Hepatocyte (in vitro differentiated cells): ENCODE results near the gene FOXO3.

Source experiments
- CTCF ChIP-seq: fragments of 200-600 bp; sonication (generic); IDR thresholded peaks from 2 replicates; pipeline ENCODE4 v1.5.1; 2016; ENCODE audit warnings: antibody characterized with exemption, mild to moderate bottlenecking; ENCODE audit not compliant: poor library complexity
- EZH2 ChIP-seq: fragments of 200-600 bp; sonication (generic); IDR thresholded peaks from 2 replicates; pipeline ENCODE4 v1.6.1; 2016; ENCODE audit warnings: antibody characterized with exemption, mild to moderate bottlenecking, borderline replicate concordance
- EZH2phosphoT487 ChIP-seq: fragments of 200-600 bp; sonication (generic); IDR thresholded peaks from one replicate; pipeline ENCODE4 v1.6.1; 2018; ENCODE audit warnings: antibody characterized with exemption, mild to moderate bottlenecking, low read depth, moderate library complexity; ENCODE audit not compliant: unreplicated experiment, severe bottlenecking

GRCh38 chr6:108711071-108711470 is 150.4 kb downstream of the FOXO3 start:
- TF ChIP-seq CTCF: no peak
- no peak for TF ChIP-seq EZH2phosphoT487
- no peak for TF ChIP-seq EZH2
